Skeletal muscle satellite cell (primary cell): ENCODE measurements around the gene PRKAA1.
A peak's percentile ranks its signal among the peaks of the same experiment; 100 is the strongest.
"Not testable (repeated sequence)": the region's sequence is repeated elsewhere in the genome, so short reads cannot be mapped to it uniquely, and the experiment has no call there.

Experiments
- H3K27me3 ChIP-seq: 2 replicates; pipeline ENCODE4 v1.7.0; 2013; ENCODE audit warnings: low read length; ENCODE audit not compliant: control insufficient read depth, insufficient read depth
- H3K36me3 ChIP-seq: 2 replicates; pipeline ENCODE4 v1.7.0; 2013; ENCODE audit warnings: mild to moderate bottlenecking, control low read depth, low read length; ENCODE audit not compliant: insufficient read depth
- H3K4me1 ChIP-seq: 2 replicates; pipeline ENCODE4 v1.7.0; 2013; ENCODE audit warnings: low read length; ENCODE audit not compliant: control insufficient read depth, insufficient read depth
- H3K4me2 ChIP-seq: 2 replicates; pipeline ENCODE4 v1.7.0; 2013; ENCODE audit warnings: mild to moderate bottlenecking, low read length
- H3K4me3 ChIP-seq: 2 replicates; pipeline ENCODE4 v1.7.0; 2013; ENCODE audit warnings: low read length
- H3K9ac ChIP-seq: 2 replicates; pipeline ENCODE4 v1.7.0; 2013; ENCODE audit warnings: mild to moderate bottlenecking, low read depth, low read length, moderate library complexity
- H3K9me3 ChIP-seq: replicated peaks from 2 replicates; pipeline ENCODE4 v1.7.0; 2013; ENCODE audit warnings: mild to moderate bottlenecking, control low read depth, low read length

The PRKAA1 gene

GRCh38 chr5:40790947-40791593 is 7.1 kb downstream of the PRKAA1 start:
- Histone ChIP-seq H3K36me3 (peaks cover 9% of the 10 kb centered on the region), H3K27me3 (no peaks in the 10 kb centered on the region), H3K9ac (peak overlapping the region; percentile 1), H3K4me3 (no peak overlapping the region), H3K4me2 (peak overlapping the region; percentile 65), H3K9me3 (no peaks in the 10 kb centered on the region), H3K4me1 (peaks cover 15% of the 10 kb centered on the region)

GRCh38 chr5:40788941-40789340 is 9.2 kb downstream of the PRKAA1 start:
- H3K4me2 ChIP-seq, H3K9ac ChIP-seq, H3K9me3 ChIP-seq, H3K4me3 ChIP-seq, H3K36me3 ChIP-seq, H3K27me3 ChIP-seq: not testable (repeated sequence)
- H3K4me1 ChIP-seq: peaks cover 15% of the 10 kb centered on the region

- Histone ChIP-seq H3K36me3 (peaks cover 9% of the 10 kb centered on the region), H3K9me3 (no peaks in the 10 kb centered on the region), H3K4me3 (no peak overlapping the region), H3K4me2 (no peak overlapping the region), H3K27me3 (no peaks in the 10 kb centered on the region), H3K4me1 (peaks cover 15% of the 10 kb centered on the region), H3K9ac (no peak overlapping the region)
Measured at GRCh38 chr5:40787986-40788385, 10.2 kb downstream of the PRKAA1 start.

GRCh38 chr5:40786664-40787063 is 11.5 kb downstream of the PRKAA1 start:
- H3K27me3 ChIP-seq, H3K9me3 ChIP-seq, H3K4me3 ChIP-seq, H3K4me2 ChIP-seq, H3K9ac ChIP-seq, H3K36me3 ChIP-seq: not testable (repeated sequence)
- H3K4me1 ChIP-seq: peaks cover 16% of the 10 kb centered on the region

- Histone ChIP-seq H3K36me3 (peaks cover 9% of the 10 kb centered on the region), H3K27me3 (no peaks in the 10 kb centered on the region), H3K4me1 (peaks cover 9% of the 10 kb centered on the region), H3K9ac (no peak overlapping the region), H3K4me2 (no peak overlapping the region), H3K4me3 (no peak overlapping the region), H3K9me3 (no peaks in the 10 kb centered on the region)
Measured at GRCh38 chr5:40784916-40785315, 13.3 kb downstream of the PRKAA1 start.

- Histone ChIP-seq H3K4me2 (no peak overlapping the region), H3K9me3 (no peaks in the 10 kb centered on the region), H3K4me1 (peaks cover 9% of the 10 kb centered on the region), H3K9ac (no peak overlapping the region), H3K36me3 (peaks cover 9% of the 10 kb centered on the region), H3K27me3 (no peaks in the 10 kb centered on the region), H3K4me3 (no peak overlapping the region)
Measured at GRCh38 chr5:40784027-40784653, 14.0 kb downstream of the PRKAA1 start.

- Histone ChIP-seq H3K4me1 (peaks cover 9% of the 10 kb centered on the region), H3K36me3 (no peaks in the 10 kb centered on the region), H3K4me2 (no peak overlapping the region), H3K9me3 (no peaks in the 10 kb centered on the region), H3K4me3 (no peak overlapping the region), H3K27me3 (no peaks in the 10 kb centered on the region), H3K9ac (no peak overlapping the region)
Measured at GRCh38 chr5:40781843-40782409, 16.2 kb downstream of the PRKAA1 start.

- no peaks in the 10 kb centered on the region for H3K9me3 ChIP-seq
- H3K4me1 ChIP-seq: peaks cover 9% of the 10 kb centered on the region
- peaks cover 10% of the 10 kb centered on the region for H3K36me3 ChIP-seq
- H3K27me3 ChIP-seq: no peaks in the 10 kb centered on the region
- no peak overlapping the region for H3K9ac ChIP-seq
- no peak overlapping the region for H3K4me3 ChIP-seq
- no peak overlapping the region for H3K4me2 ChIP-seq
Measured at GRCh38 chr5:40780858-40781257, 17.3 kb downstream of the PRKAA1 start.

GRCh38 chr5:40780199-40780598 is 18.0 kb downstream of the PRKAA1 start:
- peaks cover 9% of the 10 kb centered on the region for H3K4me1 ChIP-seq
- no peaks in the 10 kb centered on the region for H3K27me3 ChIP-seq
- no peaks in the 10 kb centered on the region for H3K9me3 ChIP-seq
- H3K9ac ChIP-seq: no peak overlapping the region
- peaks cover 17% of the 10 kb centered on the region for H3K36me3 ChIP-seq
- H3K4me2 ChIP-seq: no peak overlapping the region
- H3K4me3 ChIP-seq: no peak overlapping the region

GRCh38 chr5:40779561-40779960 is 18.6 kb downstream of the PRKAA1 start:
- peaks cover 20% of the 10 kb centered on the region for H3K36me3 ChIP-seq
- no peaks in the 10 kb centered on the region for H3K9me3 ChIP-seq
- H3K4me3 ChIP-seq: no peak overlapping the region
- H3K9ac ChIP-seq: no peak overlapping the region
- H3K4me1 ChIP-seq: peaks cover 9% of the 10 kb centered on the region
- no peak overlapping the region for H3K4me2 ChIP-seq
- no peaks in the 10 kb centered on the region for H3K27me3 ChIP-seq

- no peaks in the 10 kb centered on the region for H3K9me3 ChIP-seq
- H3K4me1 ChIP-seq: peaks cover 9% of the 10 kb centered on the region
- peaks cover 32% of the 10 kb centered on the region for H3K36me3 ChIP-seq
- no peaks in the 10 kb centered on the region for H3K27me3 ChIP-seq
- no peak overlapping the region for H3K4me2 ChIP-seq
- H3K9ac ChIP-seq: no peak overlapping the region
- H3K4me3 ChIP-seq: no peak overlapping the region
Measured at GRCh38 chr5:40778133-40778532, 20.0 kb downstream of the PRKAA1 start.

GRCh38 chr5:40776658-40776977 is 21.6 kb downstream of the PRKAA1 start:
- H3K9ac ChIP-seq: no peak overlapping the region
- H3K9me3 ChIP-seq: no peaks in the 10 kb centered on the region
- no peak overlapping the region for H3K4me3 ChIP-seq
- H3K27me3 ChIP-seq: no peaks in the 10 kb centered on the region
- peaks cover 3% of the 10 kb centered on the region for H3K4me1 ChIP-seq
- H3K4me2 ChIP-seq: no peak overlapping the region
- peaks cover 43% of the 10 kb centered on the region for H3K36me3 ChIP-seq
